ENCODE results near the gene DUT. TPM values are rescaled to one million over a fixed set of nuclear protein-coding genes. Genes with fewer than 3 reads are reported as not detected.
A peak's percentile ranks its signal among the peaks of the same experiment; 100 is the strongest.

The DUT gene
- polyA plus RNA-seq, 3 donors, result 43.8 to 71.9 (median 62.3) TPM

DNA sequence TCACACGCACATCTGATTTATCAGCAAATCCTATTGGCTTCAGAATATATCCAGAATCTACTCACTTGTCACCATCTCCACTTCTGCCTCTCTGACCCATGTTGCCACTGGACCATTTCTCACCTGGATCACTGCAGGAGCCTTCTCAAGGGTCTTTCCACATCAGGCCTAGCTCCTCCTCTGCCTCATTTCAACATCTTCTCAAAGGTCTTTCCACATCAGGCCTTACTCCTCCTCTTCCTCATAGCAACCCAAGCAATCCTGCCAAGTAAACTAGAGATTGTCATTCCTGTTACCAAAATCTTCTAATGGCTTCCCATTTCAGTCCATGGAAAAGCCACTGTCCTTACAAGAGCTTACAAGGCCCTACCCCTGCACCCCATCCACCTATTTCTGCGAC lies 18.0 kb upstream of the DUT start:
- no peaks in the 10 kb centered on the region for H3K79me2 ChIP-seq (ENCODE audit: insufficient read depth, low read length)
- peak in 2 of 3 donors; percentile 36 to 60 for DNase-seq
- intact Hi-C loops (cut with micrococcal nuclease), result no loop called here
- no peaks in the 10 kb centered on the region for H3K9me3 ChIP-seq (replicated peaks in 1 of 2; ENCODE audit: control insufficient read depth in 1 of 2, insufficient read depth in 1 of 2, low read length in 2 of 2)
- Mint-ChIP-seq H3K27me3 (ENCODE audit: low read depth in 3 of 3) (peaks cover 0 to 6% (median 0%) of the 10 kb centered on the region in 3 donors), H3K9me3 (peaks cover 0 to 8% (median 2%) of the 10 kb centered on the region in 7 donors), H3K4me3 (peak overlapping the region; percentile 1 to 3), H3K36me3 (no peaks in the 10 kb centered on the region), H3K27ac (peak overlapping the region in 3 of 7 donors; percentile 55 to 82 (median 61)), H3K4me1 (peaks cover 37% of the 10 kb centered on the region)
- peak overlapping the region; percentile 32 for H3K4me2 ChIP-seq (replicated peaks; ENCODE audit: extremely low read depth, low read length, poor library complexity, severe bottlenecking)
- H2AFZ ChIP-seq (ENCODE audit: insufficient read depth, low read depth, low read length, poor library complexity, severe bottlenecking), result peak overlapping the region; percentile 25
- peaks cover 20 to 26% of the 10 kb centered on the region in 2 donors for H3K4me1 ChIP-seq (ENCODE audit: control insufficient read depth in 1 of 2, insufficient read depth in 2 of 2, low read length in 2 of 2)
- TF ChIP-seq, protein P1, sequence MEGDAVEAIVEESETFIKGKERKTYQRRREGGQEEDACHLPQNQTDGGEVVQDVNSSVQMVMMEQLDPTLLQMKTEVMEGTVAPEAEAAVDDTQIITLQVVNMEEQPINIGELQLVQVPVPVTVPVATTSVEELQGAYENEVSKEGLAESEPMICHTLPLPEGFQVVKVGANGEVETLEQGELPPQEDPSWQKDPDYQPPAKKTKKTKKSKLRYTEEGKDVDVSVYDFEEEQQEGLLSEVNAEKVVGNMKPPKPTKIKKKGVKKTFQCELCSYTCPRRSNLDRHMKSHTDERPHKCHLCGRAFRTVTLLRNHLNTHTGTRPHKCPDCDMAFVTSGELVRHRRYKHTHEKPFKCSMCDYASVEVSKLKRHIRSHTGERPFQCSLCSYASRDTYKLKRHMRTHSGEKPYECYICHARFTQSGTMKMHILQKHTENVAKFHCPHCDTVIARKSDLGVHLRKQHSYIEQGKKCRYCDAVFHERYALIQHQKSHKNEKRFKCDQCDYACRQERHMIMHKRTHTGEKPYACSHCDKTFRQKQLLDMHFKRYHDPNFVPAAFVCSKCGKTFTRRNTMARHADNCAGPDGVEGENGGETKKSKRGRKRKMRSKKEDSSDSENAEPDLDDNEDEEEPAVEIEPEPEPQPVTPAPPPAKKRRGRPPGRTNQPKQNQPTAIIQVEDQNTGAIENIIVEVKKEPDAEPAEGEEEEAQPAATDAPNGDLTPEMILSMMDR (IDR thresholded peaks at IDR 0.05), result no peak
- H3K27ac ChIP-seq (ENCODE audit: low read depth in 1 of 2, low read length in 2 of 2), result peak overlapping the region; percentile 67
- H4K20me1 ChIP-seq (ENCODE audit: insufficient read depth, low read length), result no peaks in the 10 kb centered on the region
- no peaks in the 10 kb centered on the region for H3K27me3 ChIP-seq (ENCODE audit: control insufficient read depth in 2 of 2, insufficient read depth in 2 of 2, low read length in 2 of 2)
- WGBS (ENCODE audit: insufficient coverage), result 97% methylated on average over 2 of the region's 2 CpGs
- no peak overlapping the region for H3K9ac ChIP-seq (ENCODE audit: insufficient read depth, low read length, poor library complexity, severe bottlenecking)
- H3K4me3 ChIP-seq (replicated peaks in 1 of 3; ENCODE audit: low read depth in 2 of 3, low read length in 3 of 3), result no peak overlapping the region
- H3K36me3 ChIP-seq (replicated peaks in 1 of 2; ENCODE audit: control insufficient read depth in 1 of 2, insufficient read depth in 2 of 2, low read length in 2 of 2), result no peaks in the 10 kb centered on the region

GRCh38 chr15:48315041-48315440 lies 16.2 kb upstream of the DUT start:
- no peak overlapping the region for H2AFZ ChIP-seq (ENCODE audit: insufficient read depth, low read depth, low read length, poor library complexity, severe bottlenecking)
- peaks cover 0 to 8% (median 2%) of the 10 kb centered on the region in 7 donors for H3K9me3 Mint-ChIP-seq
- no peak for DNase-seq
- H3K4me1 ChIP-seq (ENCODE audit: control insufficient read depth in 1 of 2, insufficient read depth in 2 of 2, low read length in 2 of 2), result peaks cover 20 to 26% of the 10 kb centered on the region in 2 donors
- peaks cover 0 to 6% (median 2%) of the 10 kb centered on the region in 3 donors for H3K27me3 Mint-ChIP-seq (ENCODE audit: low read depth in 3 of 3)
- H3K79me2 ChIP-seq (ENCODE audit: insufficient read depth, low read length), result no peaks in the 10 kb centered on the region
- H3K27ac Mint-ChIP-seq, result no peak overlapping the region
- no peak overlapping the region for H3K27ac ChIP-seq (ENCODE audit: low read depth in 1 of 2, low read length in 2 of 2)
- 95% methylated on average over 6 of the region's 10 CpGs for WGBS (ENCODE audit: insufficient coverage)
- TF ChIP-seq, protein P1 (IDR thresholded peaks at IDR 0.05), result no peak
- no peak overlapping the region for H3K4me3 ChIP-seq (replicated peaks in 1 of 3; ENCODE audit: low read depth in 2 of 3, low read length in 3 of 3)
- no peaks in the 10 kb centered on the region for H4K20me1 ChIP-seq (ENCODE audit: insufficient read depth, low read length)
- no peaks in the 10 kb centered on the region for H3K27me3 ChIP-seq (ENCODE audit: control insufficient read depth in 2 of 2, insufficient read depth in 2 of 2, low read length in 2 of 2)
- H3K9ac ChIP-seq (ENCODE audit: insufficient read depth, low read length, poor library complexity, severe bottlenecking), result no peak overlapping the region
- H3K4me1 Mint-ChIP-seq, result peaks cover 33% of the 10 kb centered on the region
- H3K4me2 ChIP-seq (replicated peaks; ENCODE audit: extremely low read depth, low read length, poor library complexity, severe bottlenecking), result no peak overlapping the region
- H3K4me3 Mint-ChIP-seq, result no peak overlapping the region
- H3K36me3 ChIP-seq (replicated peaks in 1 of 2; ENCODE audit: control insufficient read depth in 1 of 2, insufficient read depth in 2 of 2, low read length in 2 of 2), result no peaks in the 10 kb centered on the region
- H3K36me3 Mint-ChIP-seq, result no peaks in the 10 kb centered on the region
- intact Hi-C loops (cut with micrococcal nuclease), result no loop called here
- no peaks in the 10 kb centered on the region for H3K9me3 ChIP-seq (replicated peaks in 1 of 2; ENCODE audit: control insufficient read depth in 1 of 2, insufficient read depth in 1 of 2, low read length in 2 of 2)
